Loucy (cell line): ENCODE data around the gene NMT2.

Experiments used
- H2AFZ ChIP-seq: fragments of 200-600 bp; sonication (generic); 2 replicates; pipeline ENCODE4 v1.6.0; 2016; ENCODE audit warnings: antibody characterized with exemption, mild to moderate bottlenecking, low read length, moderate library complexity
- H3F3A ChIP-seq: fragments of 200-600 bp; 2 replicates; pipeline ENCODE4 v1.6.0; 2016; ENCODE audit warnings: antibody characterized with exemption, low read depth, mild to moderate bottlenecking
- H3K27me3 ChIP-seq: fragments of 200-600 bp; sonication (generic); 2 replicates; pipeline ENCODE4 v1.6.1; 2014; ENCODE audit warnings: low read length, mild to moderate bottlenecking; ENCODE audit not compliant: insufficient read depth, poor library complexity, severe bottlenecking
- H3K36me3 ChIP-seq: fragments of 200-600 bp; sonication (generic); 2 replicates; pipeline ENCODE4 v1.6.1; 2016; ENCODE audit warnings: low read length; ENCODE audit not compliant: insufficient read depth
- H3K4me1 ChIP-seq: fragments of 200-600 bp; sonication (generic); 2 replicates; pipeline ENCODE4 v1.5.1; 2014; ENCODE audit warnings: low read length, mild to moderate bottlenecking; ENCODE audit not compliant: insufficient read depth, poor library complexity, severe bottlenecking
- H3K4me2 ChIP-seq: fragments of 200-600 bp; sonication (generic); 2 replicates; pipeline ENCODE4 v1.6.0; 2014; ENCODE audit warnings: antibody characterized with exemption, low read length, low read depth, mild to moderate bottlenecking; ENCODE audit not compliant: poor library complexity, severe bottlenecking
- H3K4me3 ChIP-seq: fragments of 200-600 bp; sonication (generic); 2 replicates; pipeline ENCODE4 v1.5.1; 2014; ENCODE audit warnings: low read length, mild to moderate bottlenecking, mixed read lengths; ENCODE audit not compliant: poor library complexity, severe bottlenecking
- H3K79me2 ChIP-seq: fragments of 200-600 bp; sonication (generic); 2 replicates; pipeline ENCODE4 v1.6.1; 2014; ENCODE audit warnings: low read length; ENCODE audit not compliant: insufficient read depth
- H3K9ac ChIP-seq: fragments of 200-600 bp; sonication (generic); 2 replicates; pipeline ENCODE4 v1.6.0; 2014; ENCODE audit warnings: mild to moderate bottlenecking, low read depth, low read length, moderate library complexity; ENCODE audit not compliant: poor library complexity, severe bottlenecking
- H3K9me2 ChIP-seq: fragments of 200-600 bp; sonication (generic); replicated peaks from 2 replicates; pipeline ENCODE4 v1.6.1; 2016; ENCODE audit warnings: low read depth, low read length, mixed read lengths
- H3K9me3 ChIP-seq: fragments of 200-600 bp; sonication (generic); 2 replicates; pipeline ENCODE4 v1.6.1; 2014; ENCODE audit warnings: mild to moderate bottlenecking, antibody characterized with exemption, low read length, low read depth; ENCODE audit not compliant: insufficient read depth
- H4K20me1 ChIP-seq: fragments of 200-600 bp; sonication (generic); 2 replicates; pipeline ENCODE4 v1.6.0; 2014; ENCODE audit warnings: antibody characterized with exemption, low read length, mild to moderate bottlenecking; ENCODE audit not compliant: insufficient read depth, poor library complexity, severe bottlenecking
- CTCF ChIP-seq: fragments of 200-600 bp; sonication (generic); conservative IDR thresholded peaks from 2 replicates; pipeline ENCODE4 v1.5.1; 2014; ENCODE audit warnings: mild to moderate bottlenecking, antibody characterized with exemption, low read length
- EZH2phosphoT487 ChIP-seq: fragments of 200-600 bp; IDR thresholded peaks from 2 replicates; pipeline ENCODE4 v1.6.1; 2018; ENCODE audit warnings: antibody characterized with exemption, mild to moderate bottlenecking, moderate library complexity, borderline replicate concordance

The NMT2 gene

DNA sequence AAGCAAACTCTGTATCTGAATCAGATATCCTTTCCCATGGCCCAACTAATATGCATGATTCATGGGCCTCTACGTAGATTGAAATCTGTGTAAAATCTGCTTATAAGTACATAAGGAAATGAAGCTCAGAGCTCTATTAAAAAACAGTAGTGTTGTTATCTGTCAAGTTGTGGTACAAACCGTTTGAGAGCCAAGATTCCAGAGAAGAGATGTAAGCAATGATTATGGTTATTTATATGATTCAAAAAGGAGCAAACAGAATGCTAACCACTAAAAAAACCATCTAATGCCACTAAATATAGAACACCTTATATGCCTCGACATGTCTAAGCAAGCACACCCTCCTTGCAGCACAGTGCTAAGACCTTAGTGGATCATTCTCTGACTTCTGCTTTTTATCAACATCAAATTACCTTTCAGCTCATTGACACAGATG is 44.7 kb downstream of the NMT2 start:
- H3K9me2 ChIP-seq: no peaks in the 10 kb centered on the region
- no peak overlapping the region for H3K4me2 ChIP-seq
- H2AFZ ChIP-seq: no peak overlapping the region
- peaks cover 57% of the 10 kb centered on the region for H3K36me3 ChIP-seq
- no peaks in the 10 kb centered on the region; the same call in 1 of the 2 replicates for H3F3A ChIP-seq
- no peaks in the 10 kb centered on the region for H3K9me3 ChIP-seq
- no peaks in the 10 kb centered on the region for H4K20me1 ChIP-seq
- no peak overlapping the region for H3K9ac ChIP-seq
- H3K27me3 ChIP-seq: no peaks in the 10 kb centered on the region
- H3K79me2 ChIP-seq: no peaks in the 10 kb centered on the region
- no peak overlapping the region for H3K4me3 ChIP-seq
- H3K4me1 ChIP-seq: no peaks in the 10 kb centered on the region
- TF ChIP-seq CTCF: no peak
- TF ChIP-seq EZH2phosphoT487: no peak

- Histone ChIP-seq H3K27me3 (no peaks in the 10 kb centered on the region), H3K4me1 (no peaks in the 10 kb centered on the region), H3K9me2 (no peaks in the 10 kb centered on the region), H3F3A (no peaks in the 10 kb centered on the region), H4K20me1 (no peaks in the 10 kb centered on the region), H2AFZ (no peak overlapping the region), H3K36me3 (peaks cover 56% of the 10 kb centered on the region), H3K9ac (no peak overlapping the region), H3K4me2 (no peak overlapping the region), H3K9me3 (no peaks in the 10 kb centered on the region), H3K4me3 (no peak overlapping the region), H3K79me2 (no peaks in the 10 kb centered on the region)
- TF ChIP-seq EZH2phosphoT487: no peak
- no peak for TF ChIP-seq CTCF
Measured at GRCh38 chr10:15122477-15123030, 45.9 kb downstream of the NMT2 start.

- Histone ChIP-seq H3K79me2 (no peaks in the 10 kb centered on the region), H3K9me3 (peaks cover 1% of the 10 kb centered on the region; the same call in 1 of the 2 replicates), H3K27me3 (no peaks in the 10 kb centered on the region), H3K4me3 (no peak overlapping the region), H3F3A (no peaks in the 10 kb centered on the region), H3K4me2 (no peak overlapping the region), H4K20me1 (no peaks in the 10 kb centered on the region), H3K9ac (no peak overlapping the region), H2AFZ (no peak overlapping the region), H3K36me3 (peaks cover 63% of the 10 kb centered on the region), H3K4me1 (no peaks in the 10 kb centered on the region), H3K9me2 (no peaks in the 10 kb centered on the region)
- TF ChIP-seq EZH2phosphoT487 (no peak), CTCF (no peak)
Measured at GRCh38 chr10:15121707-15122106, 46.8 kb downstream of the NMT2 start.
